GM19397 (cell line): Measurements from ENCODE around the gene CNTN6.

Source experiments
- ATAC-seq: cut with Tn5 transposase; IDR thresholded peaks from one replicate; pipeline ENCODE4 v1.9.1; 2021; ENCODE audit warnings: mild to moderate bottlenecking, moderate library complexity; ENCODE audit not compliant: unreplicated experiment

The CNTN6 gene

DNA sequence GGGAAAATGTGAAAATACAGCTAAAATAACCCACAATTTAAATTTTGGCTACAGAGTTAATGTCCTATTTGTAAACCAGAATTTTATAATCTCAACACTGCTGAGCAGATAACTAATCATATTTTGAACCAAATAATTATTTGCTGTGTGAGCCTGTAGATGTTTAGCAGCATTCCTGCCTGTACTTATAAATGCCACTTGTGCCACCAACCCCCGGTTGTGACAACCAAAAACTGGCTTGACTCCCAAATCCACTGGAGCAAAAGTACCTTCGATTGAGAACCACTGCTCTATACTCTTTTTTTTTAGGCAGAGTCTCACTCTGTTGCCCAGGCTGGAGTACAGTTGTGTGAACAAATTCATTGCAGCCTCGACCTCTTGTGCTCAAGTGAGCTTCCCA lies 78.5 kb downstream of the CNTN6 start:
- ATAC-seq = no peak

DNA sequence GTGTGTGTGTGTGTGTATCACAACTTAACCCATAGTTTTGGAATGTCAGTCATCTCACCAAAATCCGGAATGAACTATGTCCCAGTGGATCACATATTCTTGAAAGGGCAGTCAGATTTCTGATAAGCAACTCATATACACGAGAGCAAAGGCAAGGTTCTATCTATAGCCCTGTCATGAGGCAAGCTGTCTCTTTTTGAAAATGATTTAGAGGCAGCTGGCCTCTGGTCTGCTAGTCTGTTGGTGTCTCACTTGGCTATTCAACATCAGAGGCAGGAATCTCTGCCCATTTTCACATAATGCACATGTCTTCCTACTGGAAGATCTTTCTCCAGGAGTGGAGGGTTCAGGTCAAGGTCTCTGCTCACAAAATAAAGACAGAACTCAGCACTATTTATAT lies 79.8 kb downstream of the CNTN6 start:
- ATAC-seq = no peak

DNA sequence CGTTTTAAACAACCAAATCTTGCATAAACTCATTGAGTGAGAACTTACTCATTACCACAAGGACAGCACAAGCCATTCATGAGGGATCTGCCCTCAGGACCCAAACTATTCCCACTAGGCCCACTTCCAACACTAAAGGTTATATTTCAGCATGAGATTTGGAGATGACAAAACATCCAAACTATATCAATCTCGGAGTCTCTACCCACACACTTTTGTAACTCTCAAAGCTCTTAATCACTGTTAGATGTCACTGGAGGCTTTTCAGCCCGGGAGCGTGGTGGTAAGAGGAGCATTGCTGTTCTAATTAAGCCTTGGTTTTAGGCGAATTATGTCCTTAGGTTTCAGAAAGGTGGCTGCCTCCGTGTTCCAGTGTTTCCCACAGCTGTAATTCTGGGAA lies 86.3 kb downstream of the CNTN6 start:
- no peak for ATAC-seq

DNA sequence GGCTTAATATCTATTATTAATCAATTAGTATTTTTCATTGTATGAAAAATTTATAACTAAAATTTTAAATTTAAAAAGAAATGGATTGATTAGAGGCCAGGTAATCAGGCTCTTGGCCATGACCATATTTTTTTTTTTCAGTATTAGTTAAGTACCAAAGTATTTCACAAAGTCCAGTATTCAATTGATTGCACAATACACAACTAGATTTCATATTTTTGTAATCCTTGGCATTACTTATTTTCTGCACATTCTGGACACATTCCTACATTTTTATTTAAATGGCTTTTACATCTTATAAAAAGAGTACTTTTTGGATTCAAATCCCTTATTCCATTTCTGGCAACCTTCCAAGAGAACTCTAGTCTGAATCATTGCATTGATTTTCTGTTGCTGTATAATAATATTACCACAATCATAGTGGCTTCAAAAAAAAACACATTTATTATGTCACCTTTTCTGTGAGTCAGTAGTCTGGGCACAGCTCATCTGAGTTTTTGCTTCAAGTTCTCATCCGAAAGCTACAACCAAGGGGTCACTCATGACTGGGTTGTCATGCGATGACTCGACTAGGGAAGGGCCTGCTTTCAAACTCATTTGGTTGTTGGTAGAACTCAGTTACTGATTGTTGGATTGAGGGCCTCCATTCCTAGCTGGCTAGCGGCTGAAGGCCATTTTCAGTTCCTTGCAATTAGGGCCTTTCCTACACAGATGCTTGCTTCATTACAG lies 90.7 kb downstream of the CNTN6 start:
- ATAC-seq = no peak

DNA sequence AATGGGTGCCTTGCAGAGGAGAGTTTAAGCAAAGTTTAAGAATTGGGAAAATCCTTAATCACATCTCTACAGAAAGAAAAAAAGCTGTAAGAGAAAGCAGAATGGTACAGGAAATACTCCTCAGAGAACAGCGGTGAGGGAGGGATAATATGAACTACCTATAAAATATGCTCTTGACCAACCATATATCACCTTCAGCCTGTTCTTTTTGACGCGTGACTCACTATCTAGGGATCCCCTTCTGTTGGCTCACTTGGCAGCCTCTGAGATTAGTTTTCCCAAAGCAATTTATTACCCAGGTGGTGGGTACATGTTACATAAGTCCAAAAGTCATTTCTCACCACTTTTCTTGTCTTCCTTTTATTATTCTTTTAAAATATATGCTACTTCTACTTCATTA lies 97.7 kb downstream of the CNTN6 start:
- no peak for ATAC-seq

DNA sequence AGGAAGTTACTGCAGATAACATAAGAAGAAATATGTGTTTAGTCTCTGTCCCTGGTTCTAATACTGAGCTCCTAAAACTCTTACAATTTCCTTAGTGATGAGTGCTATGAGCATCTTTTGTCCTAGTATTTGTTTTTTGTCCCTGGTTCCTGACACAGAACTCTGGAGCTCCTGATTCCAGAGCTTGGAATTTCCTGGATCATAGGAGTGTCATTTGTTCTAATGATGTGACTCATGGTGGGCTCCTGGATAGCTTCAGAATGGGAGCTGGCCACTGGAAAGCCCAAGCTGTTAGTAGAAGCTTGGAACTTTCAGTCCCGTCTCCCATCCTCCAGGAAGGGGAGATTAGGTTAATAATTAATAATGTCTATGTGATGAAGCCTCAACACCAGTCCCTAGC lies 98.2 kb downstream of the CNTN6 start:
- ATAC-seq = no peak

DNA sequence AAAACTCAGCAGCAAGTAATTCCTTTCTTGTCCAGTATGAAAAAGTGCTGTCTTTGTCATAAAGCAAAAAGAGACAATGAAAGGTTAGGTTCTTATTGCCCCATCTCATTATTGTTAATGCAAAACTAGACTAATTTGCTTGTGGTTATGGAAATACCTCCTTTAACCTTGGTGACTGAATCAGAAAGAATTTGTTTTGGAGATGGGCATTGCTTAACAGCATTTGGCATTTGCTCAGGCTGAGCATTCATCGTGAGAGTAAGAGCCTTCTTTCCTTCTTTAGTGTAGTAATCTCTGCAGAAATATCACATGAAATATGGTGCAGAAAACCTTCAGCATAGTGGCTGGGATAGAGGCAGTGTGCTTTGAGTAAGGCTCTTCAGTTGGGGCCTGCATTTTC lies 103.1 kb downstream of the CNTN6 start:
- ATAC-seq = no peak

DNA sequence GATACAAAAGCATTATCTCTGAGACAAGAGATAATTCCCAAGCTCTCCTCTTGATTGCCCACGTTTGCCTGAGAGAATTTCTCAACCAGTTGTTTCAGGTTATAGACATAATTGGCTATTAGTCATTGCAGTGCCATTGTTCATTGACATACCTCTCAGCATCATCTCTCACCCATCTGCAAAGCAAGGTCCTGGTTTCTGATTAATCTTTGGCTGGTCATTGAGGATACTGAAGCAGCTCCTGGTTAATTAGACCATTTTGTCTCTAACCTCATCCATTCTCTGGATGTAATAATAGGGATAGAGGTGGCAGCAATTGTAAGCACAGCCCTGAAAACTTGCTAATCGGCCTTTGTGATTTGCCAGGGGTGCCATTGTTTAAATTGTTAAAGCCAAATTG lies 104.2 kb downstream of the CNTN6 start:
- ATAC-seq = no peak

DNA sequence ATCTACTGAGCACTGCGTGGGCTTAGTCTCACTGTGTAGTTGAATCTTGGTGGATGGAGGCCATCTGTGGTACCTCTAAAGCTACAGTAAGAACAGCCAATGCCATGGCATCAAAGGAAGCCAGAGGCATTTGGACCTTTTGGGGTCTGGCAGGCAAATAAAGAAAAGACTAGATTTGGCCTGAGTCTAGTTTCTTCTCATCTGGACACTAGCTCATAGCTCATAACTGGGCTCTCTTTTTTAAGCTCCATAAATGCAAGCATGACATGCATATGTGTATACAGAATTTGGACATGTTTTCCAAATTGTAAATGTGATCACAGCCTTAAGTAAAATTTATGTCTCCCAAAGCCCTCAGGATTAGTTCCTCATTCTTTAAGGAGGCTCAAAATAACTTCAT lies 107.5 kb downstream of the CNTN6 start:
- no peak for ATAC-seq

DNA sequence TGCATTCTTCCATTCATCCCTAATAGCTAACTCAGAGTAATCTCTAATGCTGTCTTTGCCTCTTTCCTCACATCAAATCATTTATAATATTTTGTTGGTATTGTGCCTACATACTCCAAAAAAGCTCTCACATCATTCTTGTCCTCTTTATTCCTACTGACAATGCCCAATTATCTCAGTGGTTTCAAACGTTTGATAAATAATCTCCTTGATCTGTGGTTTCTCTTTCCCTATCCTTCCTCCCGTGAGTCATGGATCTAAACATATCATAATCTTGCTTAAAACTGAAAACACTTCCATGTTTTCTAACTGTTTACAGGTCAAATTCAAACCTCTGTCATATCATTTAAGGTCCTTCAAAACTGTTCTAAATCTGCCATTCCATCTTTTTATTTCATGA lies 115.1 kb downstream of the CNTN6 start:
- ATAC-seq = no peak

DNA sequence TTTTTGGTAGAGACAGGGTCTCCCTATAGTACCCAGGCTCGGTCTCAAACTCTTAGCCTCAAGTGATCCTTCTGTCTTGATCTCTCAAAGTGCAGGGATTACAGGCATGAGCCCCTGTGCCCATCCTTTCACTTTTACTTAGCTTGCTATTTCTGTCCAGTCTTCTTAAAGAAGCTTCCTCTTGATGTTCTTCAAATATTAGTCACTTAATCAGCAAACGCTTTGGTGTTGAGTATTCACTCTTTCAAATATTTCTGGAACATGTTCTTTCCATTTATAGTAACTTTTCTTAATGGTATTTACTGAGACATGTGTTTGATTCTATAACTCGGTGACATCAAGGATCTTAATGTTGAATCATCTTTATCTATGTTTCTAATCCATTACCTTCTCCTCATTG lies 122.1 kb downstream of the CNTN6 start:
- ATAC-seq = no peak

DNA sequence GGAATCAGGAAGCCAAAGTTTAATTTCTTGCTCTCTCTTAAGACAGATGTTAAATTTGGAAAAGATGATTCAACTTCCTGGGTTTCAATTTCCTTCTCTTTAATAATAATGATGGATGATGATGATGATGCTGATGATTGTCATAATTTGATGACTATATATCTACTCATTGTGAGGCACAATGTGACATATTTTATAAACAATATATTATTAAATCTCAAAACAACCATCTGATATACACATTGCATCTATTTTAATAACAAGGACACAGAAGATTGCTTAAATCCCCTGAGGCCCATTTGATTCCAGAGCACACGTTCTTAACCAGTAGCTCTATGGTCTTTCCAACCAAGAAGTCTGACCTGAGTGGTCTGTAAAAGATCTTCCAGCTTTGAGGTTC lies 124.0 kb downstream of the CNTN6 start:
- no peak for ATAC-seq

DNA sequence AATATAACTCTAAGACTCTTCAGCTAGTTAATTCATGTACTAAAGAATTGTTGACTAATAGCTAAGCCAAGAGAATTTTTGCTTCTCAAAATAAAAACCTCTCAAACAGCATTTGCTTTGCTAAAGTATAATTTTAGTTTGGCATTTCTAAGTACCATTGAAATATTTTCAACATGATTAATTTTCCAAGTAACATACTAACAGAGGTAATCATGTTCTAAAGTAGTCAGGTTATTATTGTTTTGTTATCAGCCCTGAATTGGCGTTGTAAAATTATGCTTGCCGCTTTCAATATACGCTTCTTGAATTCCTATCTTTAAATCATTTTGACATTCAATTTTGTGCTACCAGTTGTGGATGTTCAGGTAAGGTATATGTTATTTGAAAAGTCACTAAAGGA lies 134.3 kb downstream of the CNTN6 start:
- ATAC-seq = no peak

DNA sequence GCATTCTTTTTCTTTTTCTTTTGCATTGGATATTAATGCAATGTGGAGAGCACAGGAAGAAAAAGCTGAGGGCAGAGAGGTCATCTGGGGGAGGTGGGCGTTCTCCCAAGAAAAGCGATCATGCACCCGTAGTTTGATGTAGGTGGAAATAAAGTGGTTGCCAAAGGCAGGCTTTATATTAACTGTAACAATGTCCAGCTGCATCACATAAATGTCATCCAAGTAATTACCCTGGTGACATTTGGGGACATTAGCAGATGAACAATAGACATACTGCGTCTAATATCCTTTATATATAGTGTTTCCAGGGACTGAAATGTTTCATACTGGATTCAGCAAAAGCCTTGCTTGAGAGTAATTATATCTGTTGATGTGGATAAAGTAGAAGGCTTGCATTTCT lies 135.5 kb downstream of the CNTN6 start:
- no peak for ATAC-seq

DNA sequence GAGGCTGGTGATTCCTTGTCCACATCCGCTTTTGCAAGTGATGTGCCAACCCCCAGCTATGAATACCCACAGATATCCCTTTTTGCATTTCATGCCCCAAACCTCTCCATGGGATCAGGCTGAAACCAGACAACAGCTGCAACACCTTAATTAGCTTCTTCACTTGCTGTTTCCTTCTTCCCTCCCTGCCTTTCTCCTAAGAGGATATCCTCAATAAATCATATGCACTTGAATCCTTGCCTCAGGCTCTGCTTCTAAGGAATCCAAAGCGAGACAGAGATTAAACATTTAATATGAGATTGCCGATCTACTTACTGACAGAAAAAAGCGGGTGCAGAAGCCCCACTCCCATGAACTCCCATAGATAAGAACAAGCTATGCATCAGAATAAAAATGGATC lies 138.1 kb downstream of the CNTN6 start:
- ATAC-seq = no peak

DNA sequence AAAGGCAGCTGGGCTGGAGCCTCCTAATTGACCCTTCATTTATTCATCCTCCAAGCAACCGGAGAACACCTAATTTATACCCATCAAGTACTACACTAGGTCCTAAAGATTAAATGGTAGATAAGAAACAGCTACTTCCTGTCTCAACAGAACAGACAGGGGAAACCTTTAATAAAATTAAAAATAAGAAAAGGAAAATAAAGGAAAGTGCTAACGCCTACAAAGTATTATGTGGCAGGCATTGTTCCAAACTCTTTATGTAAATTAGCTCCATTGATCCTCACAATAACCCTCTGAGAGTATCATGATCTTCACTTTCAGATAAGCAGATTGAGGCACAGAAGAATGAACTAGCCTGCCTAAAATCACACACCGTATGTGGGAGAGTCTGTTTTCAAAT lies 139.5 kb downstream of the CNTN6 start:
- ATAC-seq = no peak

DNA sequence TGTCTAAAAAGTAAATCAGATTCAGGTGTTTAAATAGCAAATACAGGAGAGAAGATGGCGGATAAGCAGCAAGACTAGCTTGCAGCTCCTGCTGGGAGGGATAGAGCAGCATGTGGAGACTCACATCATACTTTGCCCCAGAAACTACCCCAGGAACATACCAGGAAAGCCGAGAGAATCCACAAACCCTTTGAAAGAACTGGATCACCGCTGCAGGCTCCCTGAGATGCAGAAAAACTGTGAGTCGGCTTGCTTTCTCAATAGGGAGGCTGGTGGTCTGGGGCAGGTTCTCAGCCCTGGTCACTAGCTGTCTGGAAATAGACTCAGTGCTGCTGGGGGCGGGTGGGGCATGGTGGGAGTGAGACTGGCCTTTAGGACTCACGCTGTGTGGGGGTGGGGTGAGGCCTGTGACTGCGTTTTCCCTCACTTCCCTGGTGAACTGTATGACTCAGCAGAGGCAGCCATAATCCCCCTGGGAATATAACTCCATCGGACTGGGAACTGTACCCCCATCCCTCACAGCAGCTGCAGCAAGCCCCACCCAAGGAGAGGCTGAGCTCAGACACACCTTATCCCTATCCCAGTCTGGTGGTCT lies 142.8 kb downstream of the CNTN6 start:
- ATAC-seq = no peak

DNA sequence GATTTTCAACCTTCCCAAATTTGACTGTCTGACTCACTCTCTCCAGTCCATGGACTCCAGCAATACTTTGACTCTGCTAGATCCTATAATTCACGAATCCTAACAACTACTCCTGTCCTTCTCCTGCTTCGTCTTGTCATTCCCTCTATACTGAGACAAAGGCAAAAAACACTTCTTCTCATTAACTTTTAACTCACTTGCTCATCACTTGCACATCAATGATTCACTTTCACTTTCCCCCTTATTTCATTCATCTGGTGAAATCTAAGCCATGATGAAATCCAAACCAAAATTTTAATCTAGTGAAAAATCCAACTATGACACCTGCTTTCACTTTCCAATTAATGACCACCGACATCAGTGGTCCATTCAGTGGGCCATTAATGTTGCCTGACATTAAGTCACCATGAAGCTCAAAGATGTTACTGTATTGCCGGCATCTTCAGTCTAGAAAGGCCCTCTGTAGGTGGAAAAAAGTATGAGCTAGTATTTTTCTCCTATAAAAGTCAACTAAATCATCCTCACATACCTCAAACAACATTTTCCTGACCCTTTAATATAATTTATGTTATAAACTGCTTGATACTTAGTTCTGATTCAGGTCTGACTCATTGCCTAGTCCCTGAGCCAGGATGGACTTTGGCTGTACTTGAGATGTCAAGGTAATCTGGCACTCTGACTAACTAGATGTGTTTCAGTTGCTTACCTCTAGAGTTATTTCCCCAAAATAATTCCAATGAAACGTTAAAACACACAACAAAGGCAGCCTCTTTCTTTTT lies 158.6 kb downstream of the CNTN6 start:
- no peak for ATAC-seq

DNA sequence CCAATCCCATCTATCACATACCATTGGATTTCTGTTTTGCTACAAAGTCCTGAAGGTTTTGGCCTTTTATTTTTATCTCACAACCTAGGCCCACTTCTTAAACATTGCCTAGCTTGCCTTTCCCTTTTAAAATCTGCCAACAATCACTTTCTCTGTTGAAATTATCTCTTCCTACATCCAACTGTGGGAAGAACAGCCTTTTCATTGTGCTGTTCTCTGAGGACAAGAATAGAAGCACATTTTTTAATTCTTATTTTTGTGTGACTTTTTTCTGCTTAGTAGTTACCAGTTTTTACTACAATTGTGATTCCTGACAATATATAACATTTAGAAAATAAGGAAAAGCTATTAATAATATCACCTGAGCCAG lies 159.2 kb downstream of the CNTN6 start:
- no peak for ATAC-seq

DNA sequence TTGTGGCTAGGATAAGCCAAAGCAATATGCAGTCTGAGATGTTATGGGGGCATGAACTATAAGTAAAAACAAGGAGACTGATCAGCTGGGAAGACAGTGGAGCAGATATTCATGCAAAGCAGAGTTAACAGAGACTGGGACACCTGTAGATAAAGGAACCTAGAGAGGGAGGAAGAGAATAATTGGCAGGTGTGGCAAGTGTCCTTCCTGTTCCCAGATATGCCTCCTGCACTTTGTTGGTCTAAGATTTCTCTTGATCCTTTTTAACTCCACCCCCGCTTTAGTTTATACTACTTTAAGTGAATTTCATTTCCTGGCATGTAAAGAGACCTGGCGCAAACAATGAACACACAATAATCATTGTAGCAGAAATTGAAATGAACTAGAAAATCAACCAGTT lies 169.4 kb downstream of the CNTN6 start:
- ATAC-seq = no peak

DNA sequence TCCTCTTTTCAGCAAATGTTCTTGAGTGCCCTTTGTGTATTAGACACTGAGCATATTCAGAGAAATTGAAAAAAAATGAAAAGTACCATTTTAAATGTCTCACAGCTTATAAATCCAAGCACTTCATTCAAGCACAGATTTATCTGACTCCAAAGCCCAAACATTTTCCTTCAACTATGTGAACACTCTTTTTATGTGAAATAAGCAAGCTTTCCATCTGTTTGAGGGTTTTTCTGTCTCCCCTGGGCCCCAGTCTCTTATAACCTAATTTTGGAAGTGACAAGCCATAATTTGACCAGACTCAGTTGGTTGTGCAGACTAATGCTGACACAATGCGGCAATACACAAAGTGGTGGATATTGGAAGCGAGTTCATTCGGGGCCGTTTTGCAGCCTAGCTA lies 170.3 kb downstream of the CNTN6 start:
- no peak for ATAC-seq

DNA sequence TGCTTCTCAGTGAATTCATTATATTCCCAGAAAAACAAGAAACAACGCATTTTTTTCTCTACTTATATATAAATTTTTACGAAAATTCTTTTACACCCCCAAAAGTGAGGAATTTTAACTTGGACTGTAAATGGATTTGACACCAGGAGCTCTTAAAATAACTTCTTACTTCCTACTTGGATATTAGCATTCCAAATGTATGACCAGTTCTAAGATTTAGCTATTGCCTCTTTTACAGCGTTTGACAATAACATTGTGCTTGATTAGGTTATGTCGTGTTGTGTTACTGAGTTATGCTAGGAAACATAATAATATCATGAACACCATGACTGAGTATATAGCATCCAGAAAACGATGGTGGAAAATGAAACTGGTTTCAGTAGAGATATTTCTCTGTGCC lies 177.0 kb downstream of the CNTN6 start:
- ATAC-seq = no peak
